CD14-positive monocyte (primary cell): ENCODE measurements around the gene PLXNA4. TPM values are rescaled to one million over a fixed set of nuclear protein-coding genes. Genes with fewer than 3 reads are reported as not detected.

ENCODE experiments used
- DNase-seq, 3 donors: peaks; one replicate each; pipeline ENCODE4 v3.0.0-alpha.2; 2011 to 2022
- H2AFZ ChIP-seq: 2 replicates; pipeline ENCODE4 v1.6.0; 2012; ENCODE audit warnings: mild to moderate bottlenecking, low read depth, low read length, inconsistent platforms; ENCODE audit not compliant: insufficient read depth, poor library complexity, severe bottlenecking
- H3K27ac ChIP-seq, 2 donors: 1 replicate in 1 of 2; 2 replicates in 1 of 2; pipeline ENCODE4 v1.5.1; 2012 to 2013; ENCODE audit warnings: low read length in 2 of 2, control low read depth in 1 of 2, inconsistent platforms in 1 of 2, low read depth in 1 of 2, mild to moderate bottlenecking in 1 of 2
- H3K27me3 ChIP-seq, 2 donors: one replicate each; pipeline versions ENCODE4 v1.6.0 to v1.6.1; 2011 to 2013; ENCODE audit warnings: low read length in 2 of 2; ENCODE audit not compliant: control insufficient read depth in 2 of 2, insufficient read depth in 2 of 2
- H3K36me3 ChIP-seq, 2 donors: replicated peaks in 1 of 2; 1 replicate in 1 of 2; 2 replicates in 1 of 2; pipeline versions ENCODE4 v1.5.1 to v1.6.1; 2012 to 2013; ENCODE audit warnings: low read length in 2 of 2, control low read depth in 1 of 2, inconsistent platforms in 1 of 2, mild to moderate bottlenecking in 1 of 2; ENCODE audit not compliant: insufficient read depth in 2 of 2, control insufficient read depth in 1 of 2
- H3K4me1 ChIP-seq, 2 donors: 1 replicate in 1 of 2; 2 replicates in 1 of 2; pipeline versions ENCODE4 v1.5.1 to v1.6.1; 2012 to 2013; ENCODE audit warnings: low read length in 2 of 2, control low read depth in 1 of 2, inconsistent platforms in 1 of 2, mild to moderate bottlenecking in 1 of 2, moderate library complexity in 1 of 2; ENCODE audit not compliant: insufficient read depth in 2 of 2, control insufficient read depth in 1 of 2
- H3K4me2 ChIP-seq: replicated peaks from 2 replicates; pipeline ENCODE3; 2012; ENCODE audit warnings: low read length, moderate library complexity, mild to moderate bottlenecking; ENCODE audit not compliant: poor library complexity, severe bottlenecking; ENCODE audit errors: extremely low read depth
- H3K4me3 ChIP-seq, 3 experiments: fragments of 200-600 bp in 1 of 3; sonication (generic) in 1 of 3; replicated peaks in 1 of 3; 1 replicate in 2 of 3; 2 replicates in 1 of 3; pipeline ENCODE4 v1.5.1; 2011 to 2013; ENCODE audit warnings: low read length in 3 of 3, mild to moderate bottlenecking in 3 of 3, control low read depth in 2 of 3, low read depth in 2 of 3, inconsistent platforms in 1 of 3, moderate library complexity in 1 of 3
- H3K79me2 ChIP-seq: 2 replicates; pipeline ENCODE4 v1.6.0; 2012; ENCODE audit warnings: mild to moderate bottlenecking, control low read depth, inconsistent platforms, low read length, moderate library complexity; ENCODE audit not compliant: insufficient read depth
- H3K9ac ChIP-seq: 2 replicates; pipeline ENCODE4 v1.6.0; 2017; ENCODE audit warnings: low read length, mild to moderate bottlenecking; ENCODE audit not compliant: insufficient read depth, poor library complexity, severe bottlenecking
- H3K9me3 ChIP-seq, 2 donors: replicated peaks in 1 of 2; 1 replicate in 1 of 2; 2 replicates in 1 of 2; pipeline versions ENCODE4 v1.5.1 to v1.6.1; 2012 to 2013; ENCODE audit warnings: low read length in 2 of 2, control low read depth in 1 of 2; ENCODE audit not compliant: control insufficient read depth in 1 of 2, insufficient read depth in 1 of 2
- H4K20me1 ChIP-seq: 2 replicates; pipeline ENCODE4 v1.6.0; 2012; ENCODE audit warnings: mild to moderate bottlenecking, low read length, control low read depth, moderate library complexity; ENCODE audit not compliant: insufficient read depth
- H3K27ac Mint-ChIP-seq, 7 donors: one replicate each; pipeline ENCODE4 v1.8.0; 2020; ENCODE audit warnings: mild to moderate bottlenecking in 7 of 7, mixed read lengths in 7 of 7, moderate library complexity in 6 of 7, inconsistent platforms in 2 of 7
- H3K27me3 Mint-ChIP-seq, 3 donors: one replicate each; pipeline ENCODE4 v1.8.0; 2021 to 2022; ENCODE audit warnings: low read depth in 3 of 3, mild to moderate bottlenecking in 3 of 3, mixed read lengths in 3 of 3, moderate library complexity in 3 of 3, inconsistent platforms in 1 of 3
- H3K36me3 Mint-ChIP-seq, 2 donors: one replicate each; pipeline ENCODE4 v1.8.0; 2020; ENCODE audit warnings: mixed read lengths in 2 of 2, inconsistent platforms in 1 of 2, mild to moderate bottlenecking in 1 of 2
- H3K4me1 Mint-ChIP-seq: one replicate; pipeline ENCODE4 v1.8.0; 2020; ENCODE audit warnings: mild to moderate bottlenecking, mixed read lengths
- H3K4me3 Mint-ChIP-seq, 2 donors: one replicate each; pipeline ENCODE4 v1.8.0; 2020; ENCODE audit warnings: mild to moderate bottlenecking in 2 of 2, mixed read lengths in 2 of 2, moderate library complexity in 1 of 2
- H3K9me3 Mint-ChIP-seq, 7 donors: one replicate each; pipeline ENCODE4 v1.8.0; 2020 to 2022; ENCODE audit warnings: mixed read lengths in 7 of 7, mild to moderate bottlenecking in 6 of 7, moderate library complexity in 6 of 7, inconsistent platforms in 2 of 7
- WGBS: methylation state at CpG from one replicate; pipeline ENCODE4 v1.1.5; 2013; ENCODE audit warnings: missing lambda C conversion rate; ENCODE audit not compliant: insufficient coverage; 5-methylcytosine and 5-hydroxymethylcytosine counted together
- intact Hi-C, 2 donors: fragments of 100-400 bp; cut with micrococcal nuclease; formaldehyde crosslinking; loops; one replicate each; pipeline versions ENCODE4 v1.15.0 to v1.15.1; 2023
- polyA plus RNA-seq, 3 donors: library from polyadenylated mRNA; depleted of rRNA in 1 of 3; unstranded in 2 of 3; stranded (reverse) in 1 of 3; fragments of 300-500 nt in 2 of 3; fragments of >200 nt in 1 of 3; fragmentation: Illumina TruSeq in 2 of 3; gene quantifications; 1 replicate in 2 of 3; 2 replicates in 1 of 3; pipeline ENCODE4 v1.2.3, GENCODE V29; 2012 to 2021
- TF ChIP-seq, protein P1 (sequence below): fragments of 200-600 bp; IDR thresholded peaks from one replicate; pipeline ENCODE4 v1.8.0; 2022; ENCODE audit warnings: antibody characterized with exemption, mild to moderate bottlenecking

The PLXNA4 gene
- polyA plus RNA-seq, 3 donors: not detected

GRCh38 chr7:132210821-132211220 lies 365.4 kb downstream of the PLXNA4 start:
- peaks cover 0 to 3% (median 2%) of the 10 kb centered on the region in 3 donors for H3K27me3 Mint-ChIP-seq
- peaks cover 0 to 2% (median 0%) of the 10 kb centered on the region in 7 donors for H3K9me3 Mint-ChIP-seq
- H3K36me3 Mint-ChIP-seq: no peaks in the 10 kb centered on the region
- H3K27ac Mint-ChIP-seq: no peak overlapping the region
- Histone ChIP-seq H3K4me3 (no peak overlapping the region), H4K20me1 (no peaks in the 10 kb centered on the region), H3K4me1 (no peaks in the 10 kb centered on the region), H2AFZ (no peak overlapping the region), H3K9me3 (no peaks in the 10 kb centered on the region), H3K27ac (no peak overlapping the region), H3K79me2 (no peaks in the 10 kb centered on the region), H3K36me3 (no peaks in the 10 kb centered on the region), H3K27me3 (no peaks in the 10 kb centered on the region), H3K4me2 (no peak overlapping the region), H3K9ac (no peak overlapping the region)
- intact Hi-C loops: no loop called here
- 96% methylated on average over 10 of the region's 14 CpGs for WGBS
- H3K4me3 Mint-ChIP-seq: no peak overlapping the region
- no peak for DNase-seq
- H3K4me1 Mint-ChIP-seq: no peaks in the 10 kb centered on the region
- TF ChIP-seq, protein P1, sequence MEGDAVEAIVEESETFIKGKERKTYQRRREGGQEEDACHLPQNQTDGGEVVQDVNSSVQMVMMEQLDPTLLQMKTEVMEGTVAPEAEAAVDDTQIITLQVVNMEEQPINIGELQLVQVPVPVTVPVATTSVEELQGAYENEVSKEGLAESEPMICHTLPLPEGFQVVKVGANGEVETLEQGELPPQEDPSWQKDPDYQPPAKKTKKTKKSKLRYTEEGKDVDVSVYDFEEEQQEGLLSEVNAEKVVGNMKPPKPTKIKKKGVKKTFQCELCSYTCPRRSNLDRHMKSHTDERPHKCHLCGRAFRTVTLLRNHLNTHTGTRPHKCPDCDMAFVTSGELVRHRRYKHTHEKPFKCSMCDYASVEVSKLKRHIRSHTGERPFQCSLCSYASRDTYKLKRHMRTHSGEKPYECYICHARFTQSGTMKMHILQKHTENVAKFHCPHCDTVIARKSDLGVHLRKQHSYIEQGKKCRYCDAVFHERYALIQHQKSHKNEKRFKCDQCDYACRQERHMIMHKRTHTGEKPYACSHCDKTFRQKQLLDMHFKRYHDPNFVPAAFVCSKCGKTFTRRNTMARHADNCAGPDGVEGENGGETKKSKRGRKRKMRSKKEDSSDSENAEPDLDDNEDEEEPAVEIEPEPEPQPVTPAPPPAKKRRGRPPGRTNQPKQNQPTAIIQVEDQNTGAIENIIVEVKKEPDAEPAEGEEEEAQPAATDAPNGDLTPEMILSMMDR: no peak

DNA sequence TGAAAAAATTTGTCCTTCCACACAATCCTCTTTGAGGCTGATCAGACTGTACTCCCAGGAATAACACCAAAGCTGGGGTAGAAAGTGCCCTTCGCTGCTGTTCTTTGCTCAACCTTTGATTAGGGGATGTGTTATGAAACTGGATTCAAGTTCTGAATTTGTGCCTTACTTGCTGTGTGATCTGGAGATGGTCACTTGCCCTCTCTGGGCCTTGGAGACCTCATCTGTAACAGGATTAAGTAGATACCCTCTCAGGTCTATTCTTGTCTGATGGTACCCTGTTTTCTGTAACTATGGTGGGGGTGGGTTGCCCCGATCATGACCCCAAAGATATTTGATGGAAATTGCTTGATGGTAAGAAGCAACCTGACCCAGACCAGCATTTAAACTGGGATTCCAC lies 368.5 kb downstream of the PLXNA4 start:
- Mint-ChIP-seq H3K9me3 (peaks cover 0 to 3% (median 2%) of the 10 kb centered on the region in 7 donors), H3K27ac (no peak overlapping the region), H3K4me3 (no peak overlapping the region), H3K27me3 (peaks cover 2 to 4% (median 3%) of the 10 kb centered on the region in 3 donors), H3K4me1 (no peaks in the 10 kb centered on the region), H3K36me3 (no peaks in the 10 kb centered on the region)
- intact Hi-C loops: no loop called here
- H3K27me3 ChIP-seq: no peaks in the 10 kb centered on the region
- WGBS: 67% methylated on average over 1 of the region's 2 CpGs
- no peak overlapping the region for H3K4me3 ChIP-seq
- H2AFZ ChIP-seq: no peak overlapping the region
- no peaks in the 10 kb centered on the region for H3K36me3 ChIP-seq
- no peak overlapping the region for H3K27ac ChIP-seq
- no peaks in the 10 kb centered on the region for H3K79me2 ChIP-seq
- H3K9me3 ChIP-seq: no peaks in the 10 kb centered on the region
- no peaks in the 10 kb centered on the region for H4K20me1 ChIP-seq
- DNase-seq: no peak
- no peak overlapping the region for H3K4me2 ChIP-seq
- TF ChIP-seq, protein P1: no peak
- H3K4me1 ChIP-seq: no peaks in the 10 kb centered on the region
- H3K9ac ChIP-seq: no peak overlapping the region
